Esophagus squamous epithelium (tissue), 4 donors: Measurements from ENCODE around the gene RERE.

Source experiments
- CTCF ChIP-seq, 6 experiments: fragments of 450-650 bp in 4 of 6; fragments of 200-600 bp in 2 of 6; sonication (generic) in 2 of 6; IDR thresholded peaks; one replicate each; pipeline ENCODE4 v1.5.1; 2016 to 2019; ENCODE audit warnings: antibody characterized with exemption in 6 of 6, mild to moderate bottlenecking in 4 of 6, moderate library complexity in 4 of 6
- POLR2A ChIP-seq, 4 donors: fragments of 450-650 bp; IDR thresholded peaks; one replicate each; pipeline ENCODE4 v1.6.1; 2017; ENCODE audit warnings: antibody characterized with exemption in 4 of 4, mild to moderate bottlenecking in 4 of 4, moderate library complexity in 3 of 4

- TF ChIP-seq CTCF (IDR thresholded peaks at IDR 0.05): no peak
- no peak for TF ChIP-seq POLR2A (IDR thresholded peaks at IDR 0.05)
Measured at GRCh38 chr1:8326265-8326664, 491.2 kb downstream of the RERE start.
